ENCODE results near the gene LSAMP. TPM values are rescaled to one million over a fixed set of nuclear protein-coding genes. Genes with fewer than 3 reads are reported as not detected.

Gene LSAMP
- total RNA-seq, 1 donor from 2014 or later: 16.4 TPM

DNA sequence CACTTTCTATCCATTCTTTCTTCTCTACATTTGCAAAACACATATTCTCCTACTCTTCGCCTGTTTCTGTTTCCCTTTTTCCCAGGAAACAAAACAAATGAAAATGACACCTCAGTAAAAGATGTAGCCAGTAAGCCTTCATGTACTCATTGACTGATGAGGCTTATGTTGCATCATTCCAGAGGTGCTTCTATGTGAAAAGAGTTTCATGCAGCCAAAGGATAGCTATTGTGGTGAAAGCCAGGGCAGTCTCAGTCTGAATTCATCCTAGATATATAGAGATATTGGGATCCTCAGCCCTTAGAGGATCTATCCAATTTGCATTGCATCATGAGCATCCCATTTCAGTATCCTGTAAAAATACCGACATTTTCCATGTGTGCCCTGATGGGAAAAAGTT, 554.7 kb downstream of the LSAMP start:
- Mint-ChIP-seq H3K36me3 (ENCODE audit: low read depth, unreplicated experiment) (no peaks in the 10 kb centered on the region), H3K9me3 (ENCODE audit: unreplicated experiment) (no peaks in the 10 kb centered on the region), H3K4me3 (ENCODE audit: unreplicated experiment) (no peak overlapping the region), H3K27ac (ENCODE audit: unreplicated experiment) (no peak overlapping the region), H3K27me3 (ENCODE audit: low read depth, unreplicated experiment) (no peaks in the 10 kb centered on the region), H3K4me1 (ENCODE audit: low read depth, unreplicated experiment) (no peaks in the 10 kb centered on the region)
- H4K20me1 ChIP-seq (ENCODE audit: insufficient read depth, low read length): no peaks in the 10 kb centered on the region
- no peaks in the 10 kb centered on the region for H3K79me2 ChIP-seq (ENCODE audit: insufficient read depth, low read length)
- no peaks in the 10 kb centered on the region for H3K4me1 ChIP-seq (ENCODE audit: insufficient read depth, low read length)
- H3K4me2 ChIP-seq (ENCODE audit: low read length): no peak overlapping the region
- no peak for DNase-seq (ENCODE audit: low read depth)
- H3K27me3 ChIP-seq (ENCODE audit: insufficient read depth, low read length): no peaks in the 10 kb centered on the region
- no peak overlapping the region for H3K4me3 ChIP-seq (ENCODE audit: insufficient read depth, low read depth, low read length)
- no peak overlapping the region for H3K27ac ChIP-seq (ENCODE audit: low read depth, low read length)
- H3K9ac ChIP-seq (ENCODE audit: low read length): no peak overlapping the region
- no peaks in the 10 kb centered on the region for H3K9me3 ChIP-seq (ENCODE audit: insufficient read depth, low read depth, low read length)
- no peak overlapping the region for H2AFZ ChIP-seq (ENCODE audit: low read depth, low read length)
- TF ChIP-seq, protein P1, sequence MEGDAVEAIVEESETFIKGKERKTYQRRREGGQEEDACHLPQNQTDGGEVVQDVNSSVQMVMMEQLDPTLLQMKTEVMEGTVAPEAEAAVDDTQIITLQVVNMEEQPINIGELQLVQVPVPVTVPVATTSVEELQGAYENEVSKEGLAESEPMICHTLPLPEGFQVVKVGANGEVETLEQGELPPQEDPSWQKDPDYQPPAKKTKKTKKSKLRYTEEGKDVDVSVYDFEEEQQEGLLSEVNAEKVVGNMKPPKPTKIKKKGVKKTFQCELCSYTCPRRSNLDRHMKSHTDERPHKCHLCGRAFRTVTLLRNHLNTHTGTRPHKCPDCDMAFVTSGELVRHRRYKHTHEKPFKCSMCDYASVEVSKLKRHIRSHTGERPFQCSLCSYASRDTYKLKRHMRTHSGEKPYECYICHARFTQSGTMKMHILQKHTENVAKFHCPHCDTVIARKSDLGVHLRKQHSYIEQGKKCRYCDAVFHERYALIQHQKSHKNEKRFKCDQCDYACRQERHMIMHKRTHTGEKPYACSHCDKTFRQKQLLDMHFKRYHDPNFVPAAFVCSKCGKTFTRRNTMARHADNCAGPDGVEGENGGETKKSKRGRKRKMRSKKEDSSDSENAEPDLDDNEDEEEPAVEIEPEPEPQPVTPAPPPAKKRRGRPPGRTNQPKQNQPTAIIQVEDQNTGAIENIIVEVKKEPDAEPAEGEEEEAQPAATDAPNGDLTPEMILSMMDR (IDR thresholded peaks at IDR 0.05; ENCODE audit: insufficient read depth, low read depth, low read length): no peak
- TF ChIP-seq EZH2 (IDR thresholded peaks at IDR 0.05; ENCODE audit: insufficient read depth, low read length): no peak
- no peaks in the 10 kb centered on the region for H3K36me3 ChIP-seq (ENCODE audit: insufficient read depth, low read length)
- no peak for FAIRE-seq

DNA sequence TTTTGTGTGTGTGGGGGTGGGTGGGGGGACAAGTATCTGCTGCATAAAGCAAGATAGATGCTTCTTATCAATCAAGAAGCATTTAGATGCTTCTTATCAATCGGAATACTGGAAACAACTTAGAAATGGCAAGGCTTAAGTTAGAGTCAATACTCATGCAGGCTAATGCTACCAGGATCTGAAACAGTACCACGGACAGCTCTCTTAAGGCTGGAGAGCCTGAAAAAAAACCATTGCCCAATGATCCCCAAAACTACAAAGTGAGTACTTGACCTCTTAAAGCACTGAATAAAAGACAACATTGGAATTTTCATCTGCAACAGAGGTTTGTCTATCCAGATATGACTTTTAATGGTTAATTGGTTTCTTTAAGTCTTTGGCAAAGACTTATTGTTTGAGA, 559.7 kb downstream of the LSAMP start:
- no peaks in the 10 kb centered on the region for H3K36me3 ChIP-seq (ENCODE audit: insufficient read depth, low read length)
- no peak overlapping the region for H3K4me3 Mint-ChIP-seq (ENCODE audit: unreplicated experiment)
- H3K27me3 ChIP-seq (ENCODE audit: insufficient read depth, low read length): no peaks in the 10 kb centered on the region
- H3K9me3 ChIP-seq (ENCODE audit: insufficient read depth, low read depth, low read length): no peaks in the 10 kb centered on the region
- no peaks in the 10 kb centered on the region for H3K79me2 ChIP-seq (ENCODE audit: insufficient read depth, low read length)
- no peaks in the 10 kb centered on the region for H4K20me1 ChIP-seq (ENCODE audit: insufficient read depth, low read length)
- no peak overlapping the region for H3K9ac ChIP-seq (ENCODE audit: low read length)
- TF ChIP-seq, protein P1 (IDR thresholded peaks at IDR 0.05; ENCODE audit: insufficient read depth, low read depth, low read length): no peak
- no peak for TF ChIP-seq EZH2 (IDR thresholded peaks at IDR 0.05; ENCODE audit: insufficient read depth, low read length)
- H3K4me1 ChIP-seq (ENCODE audit: insufficient read depth, low read length): no peaks in the 10 kb centered on the region
- FAIRE-seq: no peak
- H2AFZ ChIP-seq (ENCODE audit: low read depth, low read length): no peak overlapping the region
- H3K4me3 ChIP-seq (ENCODE audit: insufficient read depth, low read depth, low read length): no peak overlapping the region
- no peaks in the 10 kb centered on the region for H3K9me3 Mint-ChIP-seq (ENCODE audit: unreplicated experiment)
- H3K27me3 Mint-ChIP-seq (ENCODE audit: low read depth, unreplicated experiment): no peaks in the 10 kb centered on the region
- H3K27ac Mint-ChIP-seq (ENCODE audit: unreplicated experiment): no peak overlapping the region
- no peak overlapping the region for H3K4me2 ChIP-seq (ENCODE audit: low read length)
- no peaks in the 10 kb centered on the region for H3K36me3 Mint-ChIP-seq (ENCODE audit: low read depth, unreplicated experiment)
- peak; percentile 3 for DNase-seq (ENCODE audit: low read depth)
- no peak overlapping the region for H3K27ac ChIP-seq (ENCODE audit: low read depth, low read length)
- no peaks in the 10 kb centered on the region for H3K4me1 Mint-ChIP-seq (ENCODE audit: low read depth, unreplicated experiment)

DNA sequence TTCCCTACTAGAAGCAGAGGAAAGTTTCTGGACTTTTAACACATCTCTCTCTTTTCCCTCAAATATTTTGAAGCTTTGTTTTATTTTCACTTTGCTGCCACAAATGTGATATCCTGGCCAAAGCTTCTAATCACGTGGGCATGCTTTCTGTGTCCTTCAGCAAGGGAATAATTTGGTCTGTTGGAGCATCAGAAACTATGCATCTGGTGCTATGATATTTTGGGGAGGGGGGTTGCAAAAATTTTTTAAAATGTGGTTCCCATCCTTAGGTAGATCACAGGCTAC, 567.7 kb downstream of the LSAMP start:
- Histone ChIP-seq H3K36me3 (ENCODE audit: insufficient read depth, low read length) (no peaks in the 10 kb centered on the region), H3K9me3 (ENCODE audit: insufficient read depth, low read depth, low read length) (no peaks in the 10 kb centered on the region), H3K9ac (ENCODE audit: low read length) (no peak overlapping the region), H3K27ac (ENCODE audit: low read depth, low read length) (no peak overlapping the region), H3K4me1 (ENCODE audit: insufficient read depth, low read length) (no peaks in the 10 kb centered on the region), H3K4me2 (ENCODE audit: low read length) (no peak overlapping the region), H3K4me3 (ENCODE audit: insufficient read depth, low read depth, low read length) (no peak overlapping the region), H4K20me1 (ENCODE audit: insufficient read depth, low read length) (no peaks in the 10 kb centered on the region), H2AFZ (ENCODE audit: low read depth, low read length) (no peak overlapping the region), H3K79me2 (ENCODE audit: insufficient read depth, low read length) (no peaks in the 10 kb centered on the region), H3K27me3 (ENCODE audit: insufficient read depth, low read length) (no peaks in the 10 kb centered on the region)
- DNase-seq (ENCODE audit: low read depth) (no peak), FAIRE-seq (no peak)
- no peak overlapping the region for H3K27ac Mint-ChIP-seq (ENCODE audit: unreplicated experiment)
- no peak for TF ChIP-seq EZH2 (IDR thresholded peaks at IDR 0.05; ENCODE audit: insufficient read depth, low read length)
- TF ChIP-seq, protein P1 (IDR thresholded peaks at IDR 0.05; ENCODE audit: insufficient read depth, low read depth, low read length): no peak
- no peaks in the 10 kb centered on the region for H3K36me3 Mint-ChIP-seq (ENCODE audit: low read depth, unreplicated experiment)
- H3K4me3 Mint-ChIP-seq (ENCODE audit: unreplicated experiment): no peak overlapping the region
- H3K9me3 Mint-ChIP-seq (ENCODE audit: unreplicated experiment): no peaks in the 10 kb centered on the region
- H3K4me1 Mint-ChIP-seq (ENCODE audit: low read depth, unreplicated experiment): peaks cover 2% of the 10 kb centered on the region
- H3K27me3 Mint-ChIP-seq (ENCODE audit: low read depth, unreplicated experiment): no peaks in the 10 kb centered on the region

All from astrocyte (in vitro differentiated cells and primary cell).